HG03460 (cell line): ENCODE measurements around the gene ANXA4.
"Not testable (repeated sequence)": the region's sequence is repeated elsewhere in the genome, so short reads cannot be mapped to it uniquely, and the experiment has no call there.

Experiments used
- ATAC-seq: cut with Tn5 transposase; IDR thresholded peaks from one replicate; pipeline ENCODE4 v1.9.1; 2021; ENCODE audit not compliant: unreplicated experiment

Gene ANXA4

DNA sequence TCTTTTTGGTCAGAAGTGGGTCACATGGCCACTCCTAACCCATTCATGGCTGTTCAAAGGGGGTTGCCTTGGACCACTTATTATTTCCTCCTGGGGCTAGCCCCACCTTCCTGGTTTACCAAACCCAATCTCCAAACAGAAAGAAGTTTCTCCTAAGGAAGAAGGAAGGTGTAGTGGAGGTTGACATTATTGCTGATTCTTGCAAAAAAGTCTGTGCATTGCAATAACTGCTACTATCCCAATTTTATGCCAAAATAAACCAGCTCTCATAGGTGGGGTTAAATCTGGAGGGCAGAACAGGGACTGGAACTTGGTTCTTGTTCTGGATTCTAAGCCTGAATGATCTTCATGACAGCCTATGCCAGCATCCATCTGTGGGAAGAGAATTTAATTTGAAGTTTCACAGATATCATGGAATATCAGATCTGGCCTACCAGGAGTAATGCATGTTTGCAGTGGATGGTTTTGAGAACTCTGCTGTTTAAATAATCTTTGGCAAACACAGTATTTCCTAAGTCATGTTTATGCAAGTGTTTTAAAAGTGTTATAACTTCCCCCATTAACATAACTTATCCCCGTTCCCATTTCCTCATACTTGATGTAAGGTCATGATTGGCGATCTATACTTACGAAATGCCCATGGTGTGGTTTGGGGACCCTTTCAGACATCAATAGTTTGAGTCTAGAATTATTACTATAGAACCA is 11.9 kb downstream of the ANXA4 start:
- ATAC-seq, result no peak

DNA sequence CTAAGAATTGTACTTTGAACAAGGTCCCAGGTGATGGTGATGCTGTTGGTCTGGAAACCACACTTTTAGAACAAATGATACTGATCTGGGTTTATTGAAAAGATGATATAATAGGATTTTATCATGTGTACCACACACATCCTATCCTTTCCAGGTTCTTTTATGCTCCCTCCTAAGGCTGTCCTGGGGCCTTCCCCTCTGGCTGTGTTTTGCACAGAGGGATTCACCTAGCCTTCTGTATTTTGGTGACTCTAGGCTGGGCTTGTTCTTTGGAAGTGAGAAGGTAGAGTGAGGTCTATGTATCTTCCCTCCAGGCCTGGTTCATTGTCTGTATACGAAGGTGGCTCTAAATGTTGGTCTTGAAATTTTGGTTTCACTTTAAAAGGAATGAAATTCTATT is 12.7 kb downstream of the ANXA4 start:
- ATAC-seq, result no peak

DNA sequence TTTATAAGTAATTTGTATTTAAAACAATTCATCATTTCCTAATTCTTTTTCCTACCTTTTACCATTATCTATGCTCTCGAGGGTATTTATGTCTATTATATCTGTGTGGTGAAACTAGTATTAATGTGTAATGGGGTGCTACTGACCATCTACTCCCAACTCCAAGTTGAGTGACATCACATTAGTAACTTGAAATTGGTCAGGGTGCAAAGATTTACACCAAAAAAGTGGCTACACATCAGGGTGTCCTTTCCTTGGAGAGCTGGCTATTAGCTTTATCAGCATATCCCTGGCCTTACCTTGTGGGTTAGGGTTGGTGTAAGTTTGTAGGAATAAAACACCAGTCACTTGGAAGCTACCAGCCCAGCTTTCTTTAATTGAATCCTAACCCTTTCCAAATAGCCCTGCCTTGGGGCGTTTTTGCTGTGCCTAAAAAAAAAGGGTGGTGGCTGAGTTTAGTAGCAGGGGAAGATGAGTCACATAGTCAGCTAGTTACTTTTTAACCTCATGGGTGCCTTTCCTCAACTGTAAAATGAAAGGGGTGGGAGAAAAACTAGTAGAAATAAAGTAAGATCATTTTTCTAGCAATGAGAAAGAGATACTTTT is 14.0 kb downstream of the ANXA4 start:
- ATAC-seq, result no peak

DNA sequence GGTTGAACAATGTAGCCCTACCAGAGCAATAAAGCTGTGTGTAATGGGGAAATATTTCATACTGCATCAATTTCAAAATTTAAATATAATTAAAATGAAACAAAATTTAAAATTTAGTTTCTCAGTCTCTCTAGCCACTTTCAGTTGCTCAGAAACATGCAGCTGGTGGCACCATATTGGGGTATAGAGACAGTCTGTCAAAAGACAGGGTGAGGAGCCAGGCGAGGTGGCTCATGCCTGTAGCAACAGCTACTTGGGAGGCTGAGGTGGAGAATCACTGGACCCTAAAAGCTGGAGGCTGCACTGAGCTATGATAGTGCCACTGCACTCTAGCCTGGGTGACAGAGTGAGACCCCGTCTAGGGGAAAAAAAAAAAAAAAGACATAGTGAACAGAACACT is 20.1 kb downstream of the ANXA4 start:
- no peak for ATAC-seq

DNA sequence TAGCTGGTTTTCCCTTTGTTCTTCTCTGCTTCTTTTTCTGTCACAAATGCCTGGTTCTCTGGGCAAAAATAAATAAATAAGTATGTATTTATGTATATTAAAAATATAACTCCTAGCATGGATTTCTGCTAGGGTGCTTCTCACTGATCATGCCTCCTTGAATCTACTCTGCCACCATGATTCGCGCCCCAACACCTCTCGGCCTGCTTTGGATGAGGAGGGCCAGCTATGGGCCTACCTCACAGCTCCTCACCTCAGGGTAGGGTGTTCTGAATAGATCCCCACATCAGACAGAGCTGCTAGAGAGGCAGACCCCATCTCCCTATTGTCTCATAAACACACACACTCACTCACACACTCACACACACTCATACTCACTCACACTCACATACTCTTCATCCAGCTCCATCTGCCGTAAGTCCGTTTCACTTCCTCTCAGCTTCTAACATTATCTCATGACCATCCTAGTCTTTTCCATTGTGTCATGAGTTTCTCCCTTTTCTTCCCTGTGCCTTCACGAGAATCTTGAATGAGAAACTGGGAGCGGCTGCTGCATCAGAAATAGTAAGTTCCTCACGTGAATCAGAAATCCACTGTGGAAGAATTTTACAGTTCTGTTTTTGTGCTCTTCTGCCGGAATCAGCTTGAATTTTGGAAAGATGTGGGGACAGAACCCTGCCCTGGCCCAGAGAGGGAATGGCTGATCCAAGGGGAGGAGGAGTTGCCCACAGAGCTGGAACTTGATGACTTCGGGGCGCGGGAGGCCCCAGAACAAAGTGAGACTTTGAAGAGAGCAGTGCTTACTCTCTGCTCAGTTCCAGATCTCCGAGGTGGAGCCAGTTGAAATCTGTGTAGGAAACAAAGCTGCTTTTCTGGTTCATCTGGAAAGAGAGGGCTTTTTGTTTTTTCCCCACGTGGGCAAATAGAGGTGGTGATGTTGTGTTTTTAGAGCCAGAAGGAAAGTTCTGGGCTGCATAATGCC is 20.9 kb downstream of the ANXA4 start:
- no peak for ATAC-seq

DNA sequence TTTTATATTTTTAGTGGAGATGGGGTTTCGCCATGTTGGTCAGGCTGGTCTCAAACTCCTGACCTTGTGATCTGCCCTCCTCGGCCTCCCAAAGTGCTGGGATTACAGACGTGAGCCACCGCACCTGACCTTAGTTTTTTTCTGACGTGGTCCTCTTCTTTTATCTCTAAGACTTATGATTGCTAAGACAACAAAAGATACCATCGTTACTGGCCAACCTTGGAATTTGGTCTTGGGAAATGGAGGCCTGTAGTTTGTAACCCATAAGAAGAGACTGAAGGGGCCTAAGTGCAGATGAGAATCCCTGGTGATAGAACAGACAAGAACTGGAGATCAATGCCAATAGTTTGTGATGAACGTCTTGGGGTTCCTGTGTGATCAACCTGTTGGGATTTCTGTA is 21.9 kb downstream of the ANXA4 start:
- ATAC-seq, result not testable (repeated sequence)

DNA sequence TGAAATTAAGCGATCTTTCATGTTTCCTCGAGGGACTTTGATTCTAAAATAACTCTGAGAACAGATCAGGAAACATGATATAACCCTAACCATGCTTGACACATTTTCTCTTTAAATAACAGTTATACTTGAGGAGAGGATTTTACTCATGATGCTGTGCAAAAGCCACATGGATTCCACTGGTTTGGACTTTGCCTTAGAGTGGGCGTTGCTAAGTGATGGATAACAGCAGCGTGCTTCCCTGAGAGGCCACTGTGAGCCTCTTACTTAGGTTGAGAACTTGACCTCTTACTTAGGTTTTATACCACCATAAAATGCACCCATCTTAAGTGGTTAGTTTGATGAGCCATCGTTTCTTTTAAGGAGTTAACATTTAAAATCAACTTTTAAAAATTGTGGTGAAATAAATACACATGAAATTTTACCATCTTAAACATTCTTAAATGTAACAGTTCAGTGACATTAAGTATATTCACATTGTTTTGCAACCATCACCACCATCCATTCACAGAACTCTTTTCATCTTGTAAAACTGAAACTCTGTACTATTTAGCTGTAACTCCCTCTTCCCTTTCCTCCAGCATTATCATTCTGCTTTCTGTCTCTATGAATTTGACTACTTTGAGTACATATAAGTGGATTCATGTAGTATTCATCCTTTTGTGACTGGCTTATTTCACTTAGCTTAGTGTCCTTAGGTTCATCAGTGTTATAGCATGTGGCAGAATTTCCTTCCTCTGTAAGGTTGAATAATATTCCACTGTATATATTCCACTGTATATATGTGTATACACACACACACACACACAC is 22.6 kb downstream of the ANXA4 start:
- no peak for ATAC-seq

DNA sequence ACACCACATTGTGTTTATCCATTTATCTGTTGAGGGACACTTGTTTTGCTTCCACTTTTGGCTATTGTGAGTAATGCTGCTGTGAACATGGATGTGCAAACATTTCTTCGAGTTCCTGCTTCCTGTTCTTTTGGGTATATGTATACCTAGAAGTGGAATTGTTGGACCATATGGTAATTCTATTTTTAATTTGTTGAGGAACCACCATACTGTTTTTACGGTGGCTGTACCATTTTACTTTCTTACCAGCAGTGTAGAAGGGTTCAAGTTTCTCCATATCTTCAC is 23.1 kb downstream of the ANXA4 start:
- ATAC-seq, result no peak

DNA sequence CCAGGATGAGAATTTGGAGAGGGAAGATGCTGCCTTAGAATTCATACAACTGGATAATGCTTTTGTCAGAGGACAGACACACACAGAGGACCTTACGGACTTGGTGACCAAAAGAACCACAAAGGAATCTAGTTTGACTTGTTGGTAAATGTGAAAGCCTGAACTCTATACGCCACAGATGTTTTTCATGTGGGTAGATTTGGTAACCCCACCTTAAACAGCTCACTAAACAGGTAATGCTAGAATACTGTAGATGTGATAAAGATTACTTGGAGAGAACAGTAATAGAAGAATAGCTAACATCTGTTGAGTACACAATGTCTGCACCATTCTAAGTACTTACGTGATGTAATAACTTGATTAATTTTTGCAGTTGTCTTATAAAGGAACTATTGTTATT is 24.1 kb downstream of the ANXA4 start:
- no peak for ATAC-seq

DNA sequence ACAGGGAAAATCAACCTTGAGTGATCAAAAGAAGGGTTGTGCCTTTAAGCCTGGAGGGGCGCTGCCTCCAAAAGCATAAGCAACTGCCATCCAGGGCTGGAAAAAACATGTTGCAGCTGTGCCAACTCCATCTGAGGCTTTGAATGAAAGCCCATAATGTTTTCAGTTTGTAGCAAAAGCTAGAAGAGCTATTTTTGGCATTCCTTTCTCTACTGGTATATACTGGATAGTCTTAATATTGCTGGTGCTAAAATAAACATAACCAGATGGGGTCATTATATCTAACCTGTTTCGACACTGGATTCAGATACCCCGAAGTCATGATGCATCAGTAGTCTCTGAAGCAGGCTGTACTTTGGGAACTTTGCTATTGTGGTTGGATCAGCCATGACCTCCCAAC is 25.1 kb downstream of the ANXA4 start:
- ATAC-seq, result no peak

DNA sequence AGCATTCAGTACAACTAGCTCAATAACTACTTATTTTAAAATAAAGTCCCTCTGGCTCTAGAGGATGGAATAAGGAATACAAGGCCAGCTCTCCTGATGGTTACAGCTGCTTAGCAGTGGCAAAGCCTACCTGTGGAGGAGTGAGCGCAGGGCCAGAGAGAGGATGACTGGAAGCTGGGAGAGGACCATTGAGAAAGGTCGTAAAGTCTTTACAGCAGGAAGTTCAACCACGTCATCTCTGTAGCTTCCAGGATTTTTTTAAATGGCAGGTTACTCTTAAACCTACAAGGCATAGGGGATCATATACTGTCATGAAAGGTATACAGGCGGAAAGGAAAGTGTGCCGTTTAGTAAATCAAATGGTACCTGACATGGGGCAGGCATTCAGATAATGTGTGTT is 26.3 kb downstream of the ANXA4 start:
- no peak for ATAC-seq

DNA sequence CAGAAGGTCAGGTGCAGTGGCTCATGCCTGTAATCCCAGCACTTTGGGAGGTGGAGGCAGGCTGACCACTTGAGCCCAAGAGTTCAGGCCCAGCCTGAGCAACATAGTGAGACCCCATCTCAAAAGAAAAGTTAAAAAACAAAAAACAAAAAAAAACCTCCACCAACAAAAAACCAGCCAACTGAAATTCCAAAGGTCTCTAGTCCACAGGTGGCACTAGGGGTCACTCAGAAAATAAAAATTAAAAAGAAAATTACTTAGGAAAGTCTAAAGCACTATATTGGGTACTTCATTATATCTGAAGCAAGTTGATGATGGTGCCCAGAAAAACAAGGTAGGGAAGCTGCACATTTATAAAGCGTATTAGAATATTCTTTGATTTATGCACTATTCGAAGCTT is 26.9 kb downstream of the ANXA4 start:
- no peak for ATAC-seq

DNA sequence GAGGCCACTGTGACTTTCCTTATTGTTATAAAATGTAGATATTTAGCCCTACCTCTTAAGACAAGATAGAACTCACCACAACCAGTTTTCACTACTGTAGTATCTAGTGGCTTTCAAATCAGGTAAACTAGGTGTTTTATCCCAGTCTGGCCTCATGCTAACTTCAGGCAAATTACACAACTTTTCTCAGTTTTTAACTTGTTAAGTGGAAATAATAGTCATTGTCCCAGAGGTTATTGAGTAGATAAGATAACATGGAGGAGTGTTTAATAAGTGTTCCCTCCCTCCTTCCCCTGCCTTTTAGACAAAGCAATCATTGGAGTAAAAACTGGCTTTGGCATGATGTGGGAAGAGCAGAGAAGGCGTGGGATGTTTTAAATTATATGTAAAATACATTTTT is 27.3 kb downstream of the ANXA4 start:
- ATAC-seq, result no peak

DNA sequence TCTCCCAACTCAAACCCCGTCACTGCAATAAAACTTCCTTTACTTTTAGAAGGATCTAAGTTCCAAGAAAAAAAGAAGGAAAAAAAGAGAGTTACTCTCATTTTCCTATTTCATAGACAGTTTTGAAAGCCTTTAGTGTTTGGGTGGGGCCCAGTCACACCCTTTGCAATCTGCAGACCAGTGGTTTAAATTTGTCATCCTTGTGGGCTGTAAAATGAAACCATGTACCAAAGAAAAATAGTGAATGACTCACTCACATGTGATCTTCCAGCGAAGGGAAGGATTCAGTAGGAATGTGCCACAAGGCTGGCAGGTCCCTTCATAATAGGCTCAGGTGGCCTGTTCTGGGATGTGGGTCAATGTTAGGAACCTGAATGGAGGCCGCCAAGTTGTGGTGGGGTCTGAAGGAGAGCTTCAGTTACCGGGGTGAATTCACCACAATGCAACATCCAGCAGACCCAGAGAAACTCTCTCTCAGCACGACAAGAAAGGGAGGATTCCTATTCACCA is 28.3 kb downstream of the ANXA4 start:
- no peak for ATAC-seq

DNA sequence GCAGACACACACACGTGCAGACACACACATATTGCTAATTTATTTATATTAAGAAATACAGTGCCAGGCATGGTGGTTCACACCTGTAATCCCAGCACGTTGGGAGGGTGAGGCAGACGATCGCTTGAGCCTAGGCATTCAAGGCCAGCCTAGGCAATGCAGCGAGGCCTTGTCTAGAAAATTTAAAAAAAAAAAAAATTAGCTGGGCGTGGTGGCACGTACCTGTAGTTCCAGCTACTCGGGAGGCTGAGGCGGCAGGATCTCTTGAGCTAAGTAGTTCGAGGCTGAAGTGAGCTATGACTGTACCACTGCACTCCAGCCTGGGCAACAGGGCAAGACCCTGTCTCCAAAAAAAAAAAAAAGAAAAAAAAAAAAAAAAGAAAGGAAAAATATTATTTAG is 28.8 kb downstream of the ANXA4 start:
- ATAC-seq, result no peak

DNA sequence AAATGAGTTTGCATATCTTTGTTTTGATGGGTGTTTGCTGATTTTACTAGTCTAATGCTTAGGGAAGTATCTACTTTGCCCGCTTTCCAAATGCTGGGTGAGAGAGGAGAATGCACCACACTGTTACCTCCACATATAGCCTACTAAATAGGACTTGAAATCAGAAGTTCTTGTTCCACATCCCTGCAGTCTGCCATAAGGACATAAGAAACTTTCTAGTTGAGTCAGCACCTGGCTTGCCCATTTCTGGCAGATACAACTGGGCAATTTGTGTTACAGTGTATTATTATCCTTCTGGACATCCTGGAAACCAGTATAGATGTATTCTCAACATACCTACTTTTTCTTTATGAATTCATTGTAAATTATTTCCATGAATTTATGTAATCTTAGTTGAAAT is 29.5 kb downstream of the ANXA4 start:
- no peak for ATAC-seq

DNA sequence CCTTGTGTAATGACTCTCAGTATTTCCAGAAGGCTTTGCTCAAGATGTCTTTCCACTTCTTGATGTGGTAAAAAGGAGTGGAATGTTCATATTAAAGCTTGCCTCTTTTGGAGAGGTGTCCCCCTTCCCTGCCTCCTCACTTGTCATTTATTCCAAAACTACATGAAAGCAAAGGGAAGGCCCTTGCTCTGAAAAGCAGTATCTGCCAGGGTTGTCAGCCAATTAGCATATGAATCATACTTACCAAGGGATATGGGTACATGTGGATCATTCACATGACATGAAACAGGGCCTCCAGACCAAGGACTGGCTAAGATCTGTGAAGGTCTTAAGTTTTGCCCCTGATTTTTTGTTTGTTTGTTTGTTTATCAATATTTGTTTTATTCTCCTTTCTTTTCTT is 31.3 kb downstream of the ANXA4 start:
- no peak for ATAC-seq

DNA sequence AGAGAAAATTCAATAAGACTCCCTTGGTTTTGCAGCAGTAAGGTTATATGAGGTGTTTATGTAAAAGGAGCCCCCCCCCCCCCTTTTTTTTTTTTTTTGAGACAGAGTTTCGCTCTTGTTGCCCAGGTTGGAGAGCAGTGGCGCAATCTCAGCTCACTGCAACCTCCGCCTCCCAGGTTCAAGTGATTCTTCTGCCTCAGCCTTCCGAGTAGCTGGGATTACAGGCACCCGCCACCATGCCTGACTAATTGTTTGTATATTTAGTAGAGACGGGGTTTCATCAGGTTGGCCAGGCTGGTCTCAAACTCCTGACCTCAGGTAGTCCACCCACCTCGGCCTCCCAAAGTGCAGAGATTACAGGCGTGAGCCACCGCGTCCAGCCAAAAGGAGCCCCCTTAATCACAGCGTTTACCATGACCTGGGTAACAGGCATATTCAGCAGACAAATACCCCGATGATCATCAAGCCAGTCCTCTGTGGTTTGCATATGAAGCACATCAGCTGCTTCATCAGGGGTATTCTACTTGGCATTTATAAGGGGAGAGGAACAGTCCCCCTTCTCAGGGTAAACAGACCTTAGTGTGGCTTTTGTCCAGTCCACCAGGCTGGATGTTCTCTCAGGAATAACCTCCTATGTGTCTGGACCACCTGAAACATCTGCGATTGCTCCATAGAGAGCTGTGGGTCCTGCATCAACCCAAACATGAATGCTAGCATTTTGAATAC is 32.5 kb downstream of the ANXA4 start:
- ATAC-seq, result peak; percentile 6

DNA sequence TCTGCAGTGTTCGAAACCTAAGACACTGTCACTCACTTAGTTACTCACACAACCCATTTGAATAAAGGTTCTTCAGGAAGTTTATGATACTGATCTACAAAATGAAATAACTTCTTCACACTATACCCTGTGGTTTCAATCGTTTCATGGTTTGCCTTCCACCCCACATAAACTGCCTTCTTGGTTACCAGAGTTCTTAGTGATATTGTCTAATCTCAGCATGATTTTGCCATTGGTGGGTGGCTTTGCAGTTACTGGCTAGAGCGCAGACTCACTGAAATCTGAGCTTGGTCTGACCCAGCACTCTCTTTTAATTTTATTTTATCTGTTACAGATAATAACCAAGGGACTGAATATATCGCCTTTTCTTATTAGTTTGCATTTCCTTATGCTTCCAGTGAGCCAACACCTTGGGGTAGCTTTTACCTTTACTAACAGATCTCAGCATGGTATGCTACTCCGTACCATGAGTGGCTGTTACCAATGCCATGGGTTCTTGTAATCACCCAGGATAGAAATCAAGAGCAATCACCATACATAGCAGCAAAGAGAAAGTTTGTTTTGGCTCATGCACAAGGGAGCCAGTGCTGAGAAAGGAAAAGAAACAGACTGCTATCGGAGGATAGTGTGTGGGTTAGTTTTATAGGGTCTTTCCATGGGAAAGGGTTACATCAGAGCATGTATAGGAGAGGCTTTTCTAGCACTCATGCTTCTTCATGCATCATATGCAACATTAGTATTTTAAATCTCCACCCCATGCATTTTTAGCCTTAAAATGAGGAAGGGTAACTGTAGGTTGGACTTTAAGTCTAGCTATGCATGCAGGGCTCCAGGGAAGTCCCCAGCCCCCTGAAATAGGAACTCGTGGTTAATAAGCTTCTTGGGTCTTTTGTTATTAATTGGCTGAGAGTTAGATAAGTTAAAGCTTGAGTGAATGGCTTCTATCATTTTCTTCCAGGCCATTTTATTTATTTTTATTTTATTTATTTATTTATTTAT is 33.3 kb downstream of the ANXA4 start:
- peak; percentile 45 for ATAC-seq
